ENCODE results near the gene LNPK. TPM values are rescaled to one million over a fixed set of nuclear protein-coding genes. Genes with fewer than 3 reads are reported as not detected.
"Not testable (repeated sequence)": the region's sequence is repeated elsewhere in the genome, so short reads cannot be mapped to it uniquely, and the experiment has no call there.

LNPK gene
- 19.2 TPM for polyA plus RNA-seq (2012; ENCODE audit: insufficient read depth, insufficient read length)

GRCh38 chr2:176001916-176002687 is at the start of gene LNPK:
LNPK (minus strand) TSS chr2:176002267; CDS start chr2:175995584, 6,683 bp downstream.
- peak; percentile 78 for DNase-seq (ENCODE audit: low read depth, low spot score)
- H3K4me3 ChIP-seq (ENCODE audit: low read length), result peak within 1 kb of the TSS; percentile 92

- no peak for DNase-seq (ENCODE audit: low read depth, low spot score)
- no peak overlapping the region for H3K4me3 ChIP-seq (ENCODE audit: low read length)
These were observed 37.3 kb upstream of the LNPK start for GRCh38 chr2:176039375-176039774.

GRCh38 chr2:176038694-176039093 is 36.6 kb upstream of the LNPK start:
- H3K4me3 ChIP-seq (ENCODE audit: low read length), result no peak overlapping the region
- DNase-seq (ENCODE audit: low read depth, low spot score), result peak; percentile 21

- no peak overlapping the region for H3K4me3 ChIP-seq (ENCODE audit: low read length)
- DNase-seq (ENCODE audit: low read depth, low spot score), result no peak
These were observed 33.1 kb upstream of the LNPK start for GRCh38 chr2:176035013-176035691.

- no peak overlapping the region for H3K4me3 ChIP-seq (ENCODE audit: low read length)
- no peak for DNase-seq (ENCODE audit: low read depth, low spot score)
These were observed 25.7 kb upstream of the LNPK start for GRCh38 chr2:176027806-176028205.

- H3K4me3 ChIP-seq (ENCODE audit: low read length), result no peak overlapping the region
- no peak for DNase-seq (ENCODE audit: low read depth, low spot score)
These were observed 23.9 kb upstream of the LNPK start for GRCh38 chr2:176025932-176026331.

- no peak for DNase-seq (ENCODE audit: low read depth, low spot score)
- no peak overlapping the region for H3K4me3 ChIP-seq (ENCODE audit: low read length)
These were observed 22.0 kb upstream of the LNPK start for GRCh38 chr2:176024083-176024482.

GRCh38 chr2:176022048-176022447 is 20.0 kb upstream of the LNPK start:
- H3K4me3 ChIP-seq (ENCODE audit: low read length), result no peak overlapping the region
- DNase-seq (ENCODE audit: low read depth, low spot score), result no peak

- H3K4me3 ChIP-seq (ENCODE audit: low read length), result no peak overlapping the region
- no peak for DNase-seq (ENCODE audit: low read depth, low spot score)
These were observed 18.3 kb upstream of the LNPK start for GRCh38 chr2:176020400-176020799.

- DNase-seq (ENCODE audit: low read depth, low spot score), result no peak
- H3K4me3 ChIP-seq (ENCODE audit: low read length), result no peak overlapping the region
These were observed 16.6 kb upstream of the LNPK start for GRCh38 chr2:176018708-176019107.

- DNase-seq (ENCODE audit: low read depth, low spot score), result no peak
- H3K4me3 ChIP-seq (ENCODE audit: low read length), result no peak overlapping the region
These were observed 7.4 kb upstream of the LNPK start for GRCh38 chr2:176009445-176009844.

GRCh38 chr2:176004934-176005333 is 2.9 kb upstream of the LNPK start:
- DNase-seq (ENCODE audit: low read depth, low spot score), result no peak

GRCh38 chr2:176003958-176004357 is 1.9 kb upstream of the LNPK start:
- no peak overlapping the region for H3K4me3 ChIP-seq (ENCODE audit: low read length)
- no peak for DNase-seq (ENCODE audit: low read depth, low spot score)

More at GRCh38 chr2:176004934-176005333, 2.9 kb upstream of the LNPK start:
- no peak overlapping the region for H3K4me3 ChIP-seq (ENCODE audit: low read length)

- DNase-seq (ENCODE audit: low read depth, low spot score), result no peak
- H3K4me3 ChIP-seq (ENCODE audit: low read length), result peak overlapping the region; percentile 92
These were observed 682 bp upstream of the LNPK start for GRCh38 chr2:176002688-176003210.

GRCh38 chr2:176001281-176001915 is 669 bp downstream of the LNPK start:
- H3K4me3 ChIP-seq (ENCODE audit: low read length), result peak overlapping the region; percentile 92

GRCh38 chr2:175999283-175999819 is 2.7 kb downstream of the LNPK start:
- H3K4me3 ChIP-seq (ENCODE audit: low read length), result no peak overlapping the region
- DNase-seq (ENCODE audit: low read depth, low spot score), result no peak

More at GRCh38 chr2:176001281-176001915, 669 bp downstream of the LNPK start:
- peak; percentile 27 for DNase-seq (ENCODE audit: low read depth, low spot score)

- no peak for DNase-seq (ENCODE audit: low read depth, low spot score)
- no peak overlapping the region for H3K4me3 ChIP-seq (ENCODE audit: low read length)
These were observed 12.0 kb downstream of the LNPK start for GRCh38 chr2:175990099-175990498.

GRCh38 chr2:175987126-175987525 is 14.9 kb downstream of the LNPK start:
- H3K4me3 ChIP-seq (ENCODE audit: low read length); DNase-seq (ENCODE audit: low read depth, low spot score): not testable (repeated sequence)

- DNase-seq (ENCODE audit: low read depth, low spot score), result no peak
- no peak overlapping the region for H3K4me3 ChIP-seq (ENCODE audit: low read length)
These were observed 17.2 kb downstream of the LNPK start for GRCh38 chr2:175984846-175985245.

All from Jurkat, Clone E6-1 (cell line).